Fibroblast of lung (primary cell): ENCODE results near the gene APCS. TPM values are rescaled to one million over a fixed set of nuclear protein-coding genes. Genes with fewer than 3 reads are reported as not detected.

ENCODE experiments used
- DNase-seq, 2 donors: peaks; one replicate each; pipeline versions ENCODE4 v3.0.0 to v3.0.0-alpha.2; 2010; ENCODE audit warnings: low read depth in 2 of 2
- H2AFZ ChIP-seq: 2 replicates; pipeline ENCODE4 v1.5.1; 2012; ENCODE audit warnings: low read length, control low read depth, inconsistent platforms
- H3K27ac ChIP-seq: 2 replicates; pipeline ENCODE4 v1.5.1; 2011; ENCODE audit warnings: low read length, control low read depth; ENCODE audit not compliant: insufficient read depth
- H3K27me3 ChIP-seq: 2 replicates; pipeline ENCODE4 v1.5.1; 2011; ENCODE audit warnings: mild to moderate bottlenecking, low read length; ENCODE audit not compliant: control insufficient read depth, insufficient read depth
- H3K36me3 ChIP-seq: 2 replicates; pipeline ENCODE4 v1.5.1; 2011; ENCODE audit warnings: low read length; ENCODE audit not compliant: control insufficient read depth, insufficient read depth
- H3K4me1 ChIP-seq: 2 replicates; pipeline ENCODE4 v1.5.1; 2011; ENCODE audit warnings: low read length; ENCODE audit not compliant: control insufficient read depth, insufficient read depth; ENCODE audit errors: extremely low read depth
- H3K4me2 ChIP-seq: 2 replicates; pipeline ENCODE4 v1.5.1; 2011; ENCODE audit warnings: low read length, control low read depth; ENCODE audit not compliant: insufficient read depth; ENCODE audit errors: extremely low read depth
- H3K4me3 ChIP-seq, 4 experiments: fragments of 200-600 bp in 1 of 4; sonication (generic) in 1 of 4; replicated peaks in 1 of 4; 2 replicates each; pipeline ENCODE4 v1.5.1; 2011 to 2016; ENCODE audit warnings: low read length in 4 of 4, low read depth in 3 of 4, mild to moderate bottlenecking in 3 of 4, control low read depth in 2 of 4, inconsistent platforms in 1 of 4, mixed read lengths in 1 of 4; ENCODE audit not compliant: insufficient read depth in 1 of 4; ENCODE audit errors: control extremely low read depth in 1 of 4
- H3K79me2 ChIP-seq: 2 replicates; pipeline ENCODE4 v1.5.1; 2012; ENCODE audit warnings: mild to moderate bottlenecking, low read length, inconsistent platforms; ENCODE audit not compliant: control insufficient read depth, insufficient read depth
- H3K9ac ChIP-seq: 2 replicates; pipeline ENCODE4 v1.5.1; 2011; ENCODE audit warnings: mild to moderate bottlenecking, low read length, control low read depth; ENCODE audit not compliant: insufficient read depth
- H3K9me3 ChIP-seq: 2 replicates; pipeline ENCODE4 v1.5.1; 2012; ENCODE audit warnings: low read depth, low read length; ENCODE audit not compliant: control insufficient read depth, insufficient read depth
- H4K20me1 ChIP-seq: 2 replicates; pipeline ENCODE4 v1.5.1; 2011; ENCODE audit warnings: low read length; ENCODE audit not compliant: control insufficient read depth, insufficient read depth; ENCODE audit errors: extremely low read depth
- EZH2 ChIP-seq: IDR thresholded peaks from 2 replicates; pipeline ENCODE4 v1.5.1; 2012; ENCODE audit warnings: low read length, control low read depth, mild to moderate bottlenecking; ENCODE audit errors: missing control alignments
- polyA plus RNA-seq, 2 donors: library from polyadenylated mRNA; depleted of rRNA in 1 of 2; stranded (reverse) in 1 of 2; unstranded in 1 of 2; fragments of >200 nt; gene quantifications; 2 replicates each; pipeline ENCODE4 v1.2.1, GENCODE V29; 2011 to 2012; ENCODE audit warnings: missing spikeins in 1 of 2
- total RNA-seq: library from RNA; depleted of rRNA; stranded (reverse); fragments of >200 nt; gene quantifications from 2 replicates; pipeline ENCODE4 v1.2.1, GENCODE V29; 2014
- TF ChIP-seq, protein P1 (sequence below), 2 donors: IDR thresholded peaks in 1 of 2; conservative IDR thresholded peaks in 1 of 2; 1 replicate in 1 of 2; 2 replicates in 1 of 2; pipeline ENCODE4 v1.5.1; 2011 to 2012; ENCODE audit warnings: low read length in 2 of 2, control low read depth in 1 of 2, inconsistent platforms in 1 of 2, low read depth in 1 of 2, mild to moderate bottlenecking in 1 of 2

Gene APCS
- total and polyA plus RNA-seq, 2 donors (not counting 1 experiment from before 2014, with no cell fraction given) = not detected

- H3K9ac ChIP-seq = no peak overlapping the region
Observed at GRCh38 chr1:159591981-159592380, 4.4 kb downstream of the APCS start.

DNA sequence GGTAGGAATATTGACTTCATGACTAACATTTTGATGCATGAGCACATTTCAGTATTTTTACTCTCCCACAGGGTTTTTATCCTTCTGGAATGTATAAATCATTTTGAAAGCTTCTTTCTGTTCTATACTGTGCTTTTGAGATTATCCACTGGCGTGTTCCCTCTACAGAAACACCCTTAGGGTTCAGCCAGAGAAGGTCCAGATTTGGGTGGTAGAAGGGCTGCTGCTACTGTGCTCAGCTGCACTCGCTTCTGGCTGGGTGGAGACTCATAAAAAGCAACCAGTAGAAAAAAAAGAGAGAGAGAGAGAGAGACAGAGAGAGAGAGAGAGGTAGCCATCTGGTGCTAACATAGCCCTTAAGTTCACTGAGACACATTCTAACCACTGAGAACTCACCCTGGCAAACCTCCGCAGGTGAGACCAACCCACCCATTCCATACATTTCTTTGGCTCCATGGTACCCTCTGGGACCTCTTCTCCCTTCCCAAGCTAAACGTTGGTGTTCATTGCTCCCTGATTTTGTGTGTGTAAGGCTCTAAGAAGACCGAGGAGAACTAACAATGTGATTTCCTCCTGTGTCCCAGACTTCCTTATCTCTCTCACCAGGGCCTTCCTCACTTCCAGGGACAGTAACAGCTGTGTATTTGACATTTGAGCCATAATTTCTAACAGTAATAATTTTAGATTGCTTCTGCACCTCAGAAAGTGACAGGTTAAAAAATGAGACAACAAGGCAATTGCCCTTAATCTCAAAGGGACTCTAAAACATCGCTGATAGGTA, 7.2 kb downstream of the APCS start:
- no peak overlapping the region for H3K27ac ChIP-seq
- H4K20me1 ChIP-seq = no peaks in the 10 kb centered on the region
- H2AFZ ChIP-seq = no peak overlapping the region

More at GRCh38 chr1:159591981-159592380, 4.4 kb downstream of the APCS start:
- TF ChIP-seq, protein P1, sequence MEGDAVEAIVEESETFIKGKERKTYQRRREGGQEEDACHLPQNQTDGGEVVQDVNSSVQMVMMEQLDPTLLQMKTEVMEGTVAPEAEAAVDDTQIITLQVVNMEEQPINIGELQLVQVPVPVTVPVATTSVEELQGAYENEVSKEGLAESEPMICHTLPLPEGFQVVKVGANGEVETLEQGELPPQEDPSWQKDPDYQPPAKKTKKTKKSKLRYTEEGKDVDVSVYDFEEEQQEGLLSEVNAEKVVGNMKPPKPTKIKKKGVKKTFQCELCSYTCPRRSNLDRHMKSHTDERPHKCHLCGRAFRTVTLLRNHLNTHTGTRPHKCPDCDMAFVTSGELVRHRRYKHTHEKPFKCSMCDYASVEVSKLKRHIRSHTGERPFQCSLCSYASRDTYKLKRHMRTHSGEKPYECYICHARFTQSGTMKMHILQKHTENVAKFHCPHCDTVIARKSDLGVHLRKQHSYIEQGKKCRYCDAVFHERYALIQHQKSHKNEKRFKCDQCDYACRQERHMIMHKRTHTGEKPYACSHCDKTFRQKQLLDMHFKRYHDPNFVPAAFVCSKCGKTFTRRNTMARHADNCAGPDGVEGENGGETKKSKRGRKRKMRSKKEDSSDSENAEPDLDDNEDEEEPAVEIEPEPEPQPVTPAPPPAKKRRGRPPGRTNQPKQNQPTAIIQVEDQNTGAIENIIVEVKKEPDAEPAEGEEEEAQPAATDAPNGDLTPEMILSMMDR (conservative IDR thresholded peaks at IDR 0.05 in 1 of 2, IDR thresholded peaks at IDR 0.05 in 1 of 2; ENCODE audit: low read depth in 1 of 2, low read length in 2 of 2) = no peak
- no peak for TF ChIP-seq EZH2
- no peak overlapping the region for H3K27ac ChIP-seq
- H3K4me3 ChIP-seq = no peak overlapping the region
- H3K4me2 ChIP-seq = no peak overlapping the region
- no peaks in the 10 kb centered on the region for H3K36me3 ChIP-seq
- H3K27me3 ChIP-seq = no peaks in the 10 kb centered on the region
- H3K9me3 ChIP-seq = no peaks in the 10 kb centered on the region
- DNase-seq = peak in 1 of 2 donors; percentile 37
- H2AFZ ChIP-seq = no peak overlapping the region
- H3K4me1 ChIP-seq = no peaks in the 10 kb centered on the region
- no peaks in the 10 kb centered on the region for H4K20me1 ChIP-seq
- no peaks in the 10 kb centered on the region for H3K79me2 ChIP-seq

GRCh38 chr1:159598196-159598595, 10.6 kb downstream of the APCS start:
- Histone ChIP-seq H3K27ac (no peak overlapping the region), H3K9ac (no peak overlapping the region), H3K79me2 (no peaks in the 10 kb centered on the region), H4K20me1 (no peaks in the 10 kb centered on the region), H3K27me3 (no peaks in the 10 kb centered on the region), H3K4me1 (no peaks in the 10 kb centered on the region), H3K36me3 (no peaks in the 10 kb centered on the region), H3K9me3 (no peaks in the 10 kb centered on the region), H3K4me3 (no peak overlapping the region), H2AFZ (no peak overlapping the region), H3K4me2 (no peak overlapping the region)
- TF ChIP-seq, protein P1 (conservative IDR thresholded peaks at IDR 0.05 in 1 of 2, IDR thresholded peaks at IDR 0.05 in 1 of 2; ENCODE audit: low read depth in 1 of 2, low read length in 2 of 2) = no peak
- TF ChIP-seq EZH2 = no peak
- DNase-seq = peak; percentile 8 to 98

More for the DNA sequence above, 7.2 kb downstream of the APCS start:
- Histone ChIP-seq H3K79me2 (no peaks in the 10 kb centered on the region), H3K9ac (no peak overlapping the region), H3K4me1 (no peaks in the 10 kb centered on the region), H3K9me3 (no peaks in the 10 kb centered on the region), H3K36me3 (no peaks in the 10 kb centered on the region), H3K4me3 (no peak overlapping the region), H3K27me3 (no peaks in the 10 kb centered on the region), H3K4me2 (no peak overlapping the region)
- peak in 1 of 2 donors; percentile 28 for DNase-seq
- TF ChIP-seq EZH2 = no peak
- TF ChIP-seq, protein P1 (conservative IDR thresholded peaks at IDR 0.05 in 1 of 2, IDR thresholded peaks at IDR 0.05 in 1 of 2; ENCODE audit: low read depth in 1 of 2, low read length in 2 of 2) = no peak
